SK-N-MC (cell line): Measurements from ENCODE around the gene PRB3.

Experiments
- EZH2 ChIP-seq: fragments of 200-600 bp; sonication (generic); IDR thresholded peaks from one replicate; pipeline ENCODE4 v1.6.1; 2017; ENCODE audit warnings: antibody characterized with exemption
- FOXP2 ChIP-seq: optimal IDR thresholded peaks from 2 replicates; pipeline ENCODE3; 2011; ENCODE audit warnings: mild to moderate bottlenecking, moderate library complexity; ENCODE audit not compliant: insufficient read depth; ENCODE audit errors: extremely low read length, control extremely low read depth
- POLR2AphosphoS5 ChIP-seq: IDR thresholded peaks from 2 replicates; pipeline ENCODE4 v1.6.1; 2012; ENCODE audit warnings: mild to moderate bottlenecking, low read depth, low read length, borderline replicate concordance

DNA sequence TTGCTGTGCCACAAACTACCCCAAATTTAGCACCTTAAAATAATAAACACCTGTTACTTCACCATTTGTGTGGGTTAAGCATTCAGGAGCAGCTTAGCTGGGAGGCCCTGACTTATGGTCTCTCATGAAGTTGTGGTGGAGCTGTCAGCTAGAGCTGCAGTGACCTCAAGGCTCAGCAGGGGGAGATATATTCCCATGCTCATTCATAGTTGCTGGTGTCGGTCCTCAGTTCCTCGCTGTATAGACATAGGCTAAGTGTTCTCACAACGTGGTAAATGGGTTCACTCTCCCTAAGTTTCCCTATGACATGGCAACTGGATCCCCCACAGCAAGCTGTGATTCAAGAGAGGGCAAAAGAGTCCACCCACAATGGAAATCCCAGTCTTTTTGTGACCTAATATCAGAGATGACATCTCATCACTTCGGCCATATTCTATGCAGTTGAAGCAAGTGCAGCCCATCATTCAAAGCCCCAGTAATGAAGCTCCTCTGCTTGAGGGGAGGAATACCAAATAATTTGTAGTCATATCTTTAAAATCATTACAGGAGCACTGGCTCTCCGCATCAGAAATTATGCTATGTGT, 41.1 kb downstream of the PRB3 start:
- TF ChIP-seq EZH2, result no peak
- TF ChIP-seq POLR2AphosphoS5, result no peak
- no peak for TF ChIP-seq FOXP2
